ENCODE data around the gene BMPR1B.

GRCh38 chr4:95045429-95045828, 287.7 kb downstream of the BMPR1B start:
- TF ChIP-seq CTCF (IDR thresholded peaks at IDR 0.05; ENCODE audit: low read depth, low read length, poor library complexity, severe bottlenecking) (no peak), EZH2phosphoT487 (IDR thresholded peaks at IDR 0.05; ENCODE audit: borderline replicate concordance, low read length) (no peak)

All from DOHH2 (cell line).